Trophoblast cell (in vitro differentiated cells and primary cell): ENCODE results near the gene HDGFL2. TPM values are rescaled to one million over a fixed set of nuclear protein-coding genes. Genes with fewer than 3 reads are reported as not detected.

ENCODE experiments used
- DNase-seq, 2 donors: peaks; one replicate each; pipeline ENCODE4 v3.0.0-alpha.2; 2016
- H2AFZ ChIP-seq: 2 replicates; pipeline ENCODE4 v1.6.1; 2013; ENCODE audit warnings: low read length, moderate library complexity, mild to moderate bottlenecking; ENCODE audit not compliant: insufficient read depth, poor library complexity
- H2AK5ac ChIP-seq: 2 replicates; pipeline ENCODE4 v1.6.1; 2013; ENCODE audit warnings: mild to moderate bottlenecking, low read length
- H2BK120ac ChIP-seq: 2 replicates; pipeline ENCODE4 v1.6.1; 2013; ENCODE audit warnings: low read length, mild to moderate bottlenecking, moderate library complexity; ENCODE audit not compliant: insufficient read depth, poor library complexity
- H2BK12ac ChIP-seq: 2 replicates; pipeline ENCODE4 v1.6.1; 2013; ENCODE audit warnings: mild to moderate bottlenecking, low read length, moderate library complexity
- H2BK5ac ChIP-seq: 2 replicates; pipeline ENCODE4 v1.6.1; 2013; ENCODE audit warnings: low read length, low read depth, moderate library complexity, mild to moderate bottlenecking; ENCODE audit not compliant: poor library complexity
- H3K14ac ChIP-seq: 2 replicates; pipeline ENCODE4 v1.6.1; 2013; ENCODE audit warnings: mild to moderate bottlenecking, low read length
- H3K18ac ChIP-seq: 2 replicates; pipeline ENCODE4 v1.6.1; 2013; ENCODE audit warnings: mild to moderate bottlenecking, low read length
- H3K23ac ChIP-seq: 2 replicates; pipeline ENCODE4 v1.6.1; 2013; ENCODE audit warnings: low read length
- H3K27ac ChIP-seq: 2 replicates; pipeline ENCODE4 v1.5.1; 2013; ENCODE audit warnings: low read depth, mild to moderate bottlenecking, inconsistent platforms, low read length, moderate library complexity
- H3K27me3 ChIP-seq: 2 replicates; pipeline ENCODE4 v1.6.1; 2013; ENCODE audit warnings: inconsistent platforms, mild to moderate bottlenecking, low read length, moderate library complexity; ENCODE audit not compliant: insufficient read depth
- H3K36me3 ChIP-seq, 2 experiments: 1 replicate in 1 of 2; 2 replicates in 1 of 2; pipeline ENCODE4 v1.6.1; 2013; ENCODE audit warnings: low read length in 2 of 2, mild to moderate bottlenecking in 2 of 2, moderate library complexity in 1 of 2; ENCODE audit not compliant: insufficient read depth in 2 of 2, control insufficient read depth in 1 of 2
- H3K4ac ChIP-seq: 2 replicates; pipeline ENCODE4 v1.6.1; 2013; ENCODE audit warnings: low read depth, mild to moderate bottlenecking, low read length, moderate library complexity
- H3K4me1 ChIP-seq, 2 experiments: 1 replicate in 1 of 2; 2 replicates in 1 of 2; pipeline ENCODE4 v1.6.1; 2013; ENCODE audit warnings: low read length in 2 of 2, mild to moderate bottlenecking in 2 of 2, moderate library complexity in 1 of 2; ENCODE audit not compliant: insufficient read depth in 2 of 2, control insufficient read depth in 1 of 2
- H3K4me2 ChIP-seq: 2 replicates; pipeline ENCODE4 v1.6.1; 2013; ENCODE audit warnings: inconsistent platforms, mild to moderate bottlenecking, low read length, moderate library complexity
- H3K4me3 ChIP-seq: 2 replicates; pipeline ENCODE4 v1.5.1; 2013; ENCODE audit warnings: mild to moderate bottlenecking, low read depth, low read length, inconsistent platforms
- H3K79me1 ChIP-seq: one replicate; pipeline ENCODE4 v1.6.1; 2013; ENCODE audit warnings: low read length
- H3K79me2 ChIP-seq: 2 replicates; pipeline ENCODE4 v1.6.1; 2013; ENCODE audit warnings: low read length, mild to moderate bottlenecking; ENCODE audit not compliant: control insufficient read depth, insufficient read depth, poor library complexity
- H3K9ac ChIP-seq: 2 replicates; pipeline ENCODE4 v1.6.1; 2013; ENCODE audit warnings: mild to moderate bottlenecking, low read length
- H3K9me3 ChIP-seq: 2 replicates; pipeline ENCODE4 v1.6.1; 2013; ENCODE audit warnings: low read depth, mild to moderate bottlenecking, control low read depth, inconsistent platforms, low read length; ENCODE audit not compliant: insufficient read depth
- H4K12ac ChIP-seq: 2 replicates; pipeline ENCODE4 v1.6.1; 2013; ENCODE audit warnings: low read depth, mild to moderate bottlenecking, low read length, moderate library complexity
- H4K8ac ChIP-seq: 2 replicates; pipeline ENCODE4 v1.6.1; 2013; ENCODE audit warnings: low read depth, mild to moderate bottlenecking, low read length, moderate library complexity
- H4K91ac ChIP-seq: one replicate; pipeline ENCODE4 v1.6.1; 2013; ENCODE audit warnings: low read depth, mild to moderate bottlenecking, low read length, moderate library complexity
- WGBS: extraction: QIAGEN DNeasy Blood & Tissue Kit; methylation state at CpG from one replicate; pipeline ENCODE4 v1.1.7; 2013; ENCODE audit warnings: missing lambda C conversion rate; ENCODE audit not compliant: insufficient read length, insufficient coverage; ENCODE audit errors: extremely low coverage; 5-methylcytosine and 5-hydroxymethylcytosine counted together
- polyA plus RNA-seq: library from polyadenylated mRNA; stranded (reverse); fragments of 200-250 nt; gene quantifications from 2 replicates; pipeline ENCODE4 v1.2.3, GENCODE V29; 2013

Gene HDGFL2
- 48.0 and 49.8 TPM in 2 replicates for polyA plus RNA-seq

DNA sequence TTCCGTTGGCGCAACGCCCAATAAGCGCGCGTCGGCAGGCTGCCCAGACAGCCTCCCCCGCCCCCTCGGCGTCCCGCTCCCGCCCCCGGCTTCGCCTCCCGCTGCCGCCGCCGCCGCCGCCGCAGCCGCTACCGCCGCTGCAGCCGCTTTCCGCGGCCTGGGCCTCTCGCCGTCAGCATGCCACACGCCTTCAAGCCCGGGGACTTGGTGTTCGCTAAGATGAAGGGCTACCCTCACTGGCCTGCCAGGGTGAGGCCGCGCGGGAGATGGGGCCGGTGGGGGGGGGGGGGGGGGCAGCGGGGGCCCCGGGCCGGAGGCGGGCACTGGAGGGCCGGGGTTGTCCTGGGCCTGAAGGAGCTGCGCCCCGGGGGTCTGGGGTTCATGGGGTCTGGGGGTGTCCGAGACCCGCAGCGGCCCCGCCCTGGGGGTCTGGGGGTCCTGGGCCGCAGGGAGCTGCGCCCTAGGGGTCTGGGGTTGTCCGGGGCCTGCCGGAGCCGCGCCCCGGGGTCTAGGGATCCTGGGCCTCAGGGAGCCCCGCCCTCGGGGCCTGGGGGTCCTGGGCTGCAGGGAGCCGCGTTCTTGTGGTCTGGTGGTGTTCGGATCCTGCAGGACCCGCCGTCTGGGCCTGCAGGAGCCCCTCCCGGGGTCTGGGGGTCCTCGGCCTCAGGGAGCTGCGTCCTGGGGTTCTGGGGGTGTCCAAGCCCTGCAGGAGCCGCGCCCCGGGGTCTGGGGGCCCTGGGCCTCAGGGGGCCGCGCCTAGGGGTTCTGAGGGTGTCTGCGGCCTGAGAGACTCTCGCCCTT is at the start of gene HDGFL2:
Gene HDGFL2 (plus strand): TSS at position 124 of the 801 bp plus-strand sequence. CDS start 54 bp downstream, at position 178.
- Histone ChIP-seq H3K23ac (no peak within 1 kb of the TSS), H3K36me3 (peaks cover 13 to 22% of the 10 kb centered on the region in 2 experiments), H2BK5ac (peak within 1 kb of the TSS; percentile 56), H3K9me3 (no peaks in the 10 kb centered on the region), H3K9ac (peak within 1 kb of the TSS; percentile 94), H2AFZ (peak within 1 kb of the TSS; percentile 92), H3K79me2 (peaks cover 19% of the 10 kb centered on the region), H4K12ac (peak within 1 kb of the TSS; percentile 93), H3K27me3 (no peaks in the 10 kb centered on the region), H3K4me1 (peaks cover 13 to 20% of the 10 kb centered on the region in 2 experiments), H2AK5ac (peak within 1 kb of the TSS; percentile 75), H3K14ac (peak within 1 kb of the TSS; percentile 85), H3K4ac (peak within 1 kb of the TSS; percentile 99), H4K91ac (peak within 1 kb of the TSS; percentile 81), H2BK12ac (peak within 1 kb of the TSS; percentile 52), H3K4me2 (peak within 1 kb of the TSS; percentile 91), H4K8ac (peak within 1 kb of the TSS; percentile 86), H2BK120ac (peak within 1 kb of the TSS; percentile 59), H3K27ac (peak within 1 kb of the TSS; percentile 45), H3K4me3 (peak within 1 kb of the TSS; percentile 96), H3K18ac (peak within 1 kb of the TSS; percentile 49), H3K79me1 (peaks cover 7% of the 10 kb centered on the region)
- no peak for DNase-seq
- WGBS: no CpG with 5 or more reads among the region's 71 CpGs

DNA sequence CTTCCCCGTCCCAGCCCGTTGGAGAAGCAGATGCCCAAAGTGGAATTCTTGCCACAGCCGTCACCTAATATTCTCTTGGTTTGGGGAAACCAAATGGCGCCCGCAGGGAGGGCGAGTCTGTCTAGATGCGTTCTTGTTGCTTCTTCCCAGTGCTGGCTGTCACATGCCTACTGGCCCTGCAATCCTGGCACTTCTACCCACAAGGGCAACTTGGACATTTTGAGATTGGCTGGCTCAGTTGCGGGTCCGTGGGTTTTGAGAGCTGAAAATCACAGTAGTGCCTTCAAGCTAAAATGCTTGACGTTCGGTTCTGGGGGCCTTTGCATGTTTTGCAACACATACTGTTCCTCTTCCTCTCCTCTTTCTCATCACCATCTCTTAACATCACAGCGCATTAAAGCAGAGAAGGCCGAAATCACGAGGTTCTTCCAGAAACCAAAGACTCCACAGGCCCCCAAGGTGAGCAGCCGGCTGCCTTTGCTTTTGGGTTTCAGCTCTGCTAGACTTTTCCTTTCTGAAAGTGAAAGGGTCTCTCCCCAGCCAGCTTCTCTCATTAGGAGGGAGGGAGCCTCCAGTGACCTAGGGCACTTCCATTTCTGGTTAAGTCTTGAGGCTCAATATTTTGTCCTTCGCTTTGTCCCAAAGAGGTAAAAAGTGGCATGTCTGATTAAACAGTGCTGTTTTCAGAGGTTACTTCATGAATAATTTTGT is 48.5 kb upstream of the HDGFL2 start:
- H2BK12ac ChIP-seq: no peak overlapping the region
- no peak overlapping the region for H3K4me3 ChIP-seq
- no peak overlapping the region for H2AFZ ChIP-seq
- no peak for DNase-seq
- H3K79me1 ChIP-seq: no peaks in the 10 kb centered on the region
- H3K27me3 ChIP-seq: no peaks in the 10 kb centered on the region
- no peak overlapping the region for H4K91ac ChIP-seq
- no peak overlapping the region for H3K9ac ChIP-seq
- no peaks in the 10 kb centered on the region for H3K9me3 ChIP-seq
- H2BK120ac ChIP-seq: no peak overlapping the region
- no peak overlapping the region for H2BK5ac ChIP-seq
- H3K4me2 ChIP-seq: no peak overlapping the region
- peaks cover 44 to 54% of the 10 kb centered on the region in 2 experiments for H3K36me3 ChIP-seq
- H4K12ac ChIP-seq: no peak overlapping the region
- WGBS: no CpG with 5 or more reads among the region's 16 CpGs
- no peak overlapping the region for H3K4ac ChIP-seq
- H3K23ac ChIP-seq: no peak overlapping the region
- no peak overlapping the region for H3K18ac ChIP-seq
- H3K4me1 ChIP-seq: no peaks in the 10 kb centered on the region
- H3K79me2 ChIP-seq: no peaks in the 10 kb centered on the region
- H4K8ac ChIP-seq: no peak overlapping the region
- no peak overlapping the region for H2AK5ac ChIP-seq
- H3K27ac ChIP-seq: no peak overlapping the region
- H3K14ac ChIP-seq: no peak overlapping the region

DNA sequence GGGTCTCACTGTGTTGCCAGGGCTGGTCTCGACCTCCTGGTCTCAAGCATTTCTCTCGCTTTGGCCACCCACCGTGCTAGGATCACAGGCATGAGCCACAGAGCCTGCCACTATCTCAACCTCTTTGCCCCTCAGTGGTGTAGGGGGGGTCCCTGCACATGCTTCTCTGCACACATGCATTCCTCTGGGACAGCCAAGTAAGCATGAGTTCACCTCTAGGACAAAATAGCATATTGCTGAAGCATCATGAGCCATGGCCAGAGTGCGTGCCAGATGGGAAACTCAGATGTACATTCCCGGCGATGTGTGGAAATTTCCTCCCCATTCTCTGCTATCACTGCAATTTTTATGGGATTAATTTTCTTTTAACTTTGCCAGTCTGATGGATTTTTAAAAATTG is 46.6 kb upstream of the HDGFL2 start:
- no peaks in the 10 kb centered on the region for H3K79me2 ChIP-seq
- H2BK12ac ChIP-seq: no peak overlapping the region
- H4K91ac ChIP-seq: no peak overlapping the region
- no peak overlapping the region for H3K9ac ChIP-seq
- no peak overlapping the region for H4K12ac ChIP-seq
- no peak overlapping the region for H2BK120ac ChIP-seq
- H3K18ac ChIP-seq: no peak overlapping the region
- no peak overlapping the region for H2AFZ ChIP-seq
- no peak overlapping the region for H2AK5ac ChIP-seq
- H3K14ac ChIP-seq: no peak overlapping the region
- no peak for DNase-seq
- H3K79me1 ChIP-seq: no peaks in the 10 kb centered on the region
- no peak overlapping the region for H3K4me3 ChIP-seq
- no peak overlapping the region for H2BK5ac ChIP-seq
- no peaks in the 10 kb centered on the region for H3K9me3 ChIP-seq
- H3K4ac ChIP-seq: no peak overlapping the region
- H3K23ac ChIP-seq: no peak overlapping the region
- no CpG with 5 or more reads among the region's 6 CpGs for WGBS
- peaks cover 58 to 60% of the 10 kb centered on the region in 2 experiments for H3K36me3 ChIP-seq
- no peak overlapping the region for H3K27ac ChIP-seq
- no peaks in the 10 kb centered on the region for H3K27me3 ChIP-seq
- H4K8ac ChIP-seq: no peak overlapping the region
- no peak overlapping the region for H3K4me2 ChIP-seq
- H3K4me1 ChIP-seq: no peaks in the 10 kb centered on the region

DNA sequence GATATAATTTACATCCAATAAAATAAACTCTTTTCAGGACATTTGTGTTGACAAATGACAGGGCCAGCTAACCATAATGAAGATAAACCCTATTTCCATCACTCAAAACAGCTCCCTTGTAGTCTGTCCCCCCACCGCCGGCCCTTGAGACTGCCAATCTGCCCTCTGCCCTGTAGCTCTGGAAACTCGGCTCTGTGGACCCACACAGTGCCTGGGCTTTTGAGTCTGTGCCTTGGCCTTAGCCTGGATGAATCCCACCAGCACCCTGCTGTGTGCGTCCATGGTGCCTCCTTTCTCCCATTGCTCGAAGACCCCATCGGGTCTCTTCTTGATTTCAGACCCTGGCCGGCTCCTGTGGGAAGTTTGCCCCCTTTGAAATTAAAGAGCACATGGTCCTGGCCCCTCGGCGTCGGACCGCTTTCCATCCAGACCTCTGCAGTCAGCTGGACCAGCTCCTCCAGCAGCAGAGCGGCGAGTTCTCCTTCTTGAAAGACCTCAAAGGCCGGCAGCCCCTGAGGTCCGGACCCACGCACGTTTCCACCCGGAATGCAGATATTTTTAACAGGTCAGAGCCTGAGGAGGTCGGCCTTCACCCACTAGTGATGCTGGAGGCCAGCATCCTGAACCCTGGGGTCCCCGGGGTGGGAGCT is 43.6 kb upstream of the HDGFL2 start:
- Histone ChIP-seq H3K27ac (no peak overlapping the region), H2AK5ac (no peak overlapping the region), H3K36me3 (peaks cover 65 to 66% of the 10 kb centered on the region in 2 experiments), H4K91ac (no peak overlapping the region), H3K4me3 (no peak overlapping the region), H2AFZ (no peak overlapping the region), H3K4me1 (no peaks in the 10 kb centered on the region), H3K27me3 (no peaks in the 10 kb centered on the region), H3K79me2 (no peaks in the 10 kb centered on the region), H2BK120ac (no peak overlapping the region), H2BK5ac (no peak overlapping the region), H4K12ac (no peak overlapping the region), H3K9me3 (peaks cover 1% of the 10 kb centered on the region), H3K79me1 (no peaks in the 10 kb centered on the region), H2BK12ac (no peak overlapping the region), H3K4ac (no peak overlapping the region), H3K18ac (no peak overlapping the region), H3K14ac (no peak overlapping the region), H3K23ac (no peak overlapping the region), H4K8ac (no peak overlapping the region), H3K9ac (no peak overlapping the region), H3K4me2 (no peak overlapping the region)
- no CpG with 5 or more reads among the region's 20 CpGs for WGBS
- no peak for DNase-seq
